H1 (cell line): ENCODE results near the gene SLC25A26. TPM values are rescaled to one million over a fixed set of nuclear protein-coding genes. Genes with fewer than 3 reads are reported as not detected.

Source experiments
- CTCF ChIA-PET: fragments of 300-600 bp; sonication (Branson Sonifier 250); formaldehyde crosslinking; loops from one replicate; lab custom pipeline; 2021; ENCODE audit not compliant: partially characterized antibody; lab: Charles Lee
- POLR2A ChIA-PET: fragments of 300-600 bp; sonication (Branson Sonifier 250); formaldehyde crosslinking; loops from one replicate; lab custom pipeline; 2021; ENCODE audit warnings: inconsistent platforms; ENCODE audit not compliant: partially characterized antibody; lab: Charles Lee
- DNase-seq, 2 experiments: peaks; one replicate each; pipeline versions ENCODE4 v3.0.0 to v3.0.0-alpha.2; 2010 to 2022; ENCODE audit warnings: low spot score in 2 of 2, low read depth in 1 of 2, mixed read lengths in 1 of 2
- FAIRE-seq: peaks from 2 replicates; lab custom pipeline; 2011; peaks lifted over from hg19 to GRCh38; lab: Jason Lieb, UNC
- H2AFZ ChIP-seq: 2 replicates; pipeline ENCODE4 v1.8.1; 2012; ENCODE audit warnings: low read length, inconsistent platforms
- H2AK5ac ChIP-seq: 2 replicates; pipeline ENCODE4 v1.6.1; 2013; ENCODE audit warnings: low read depth, low read length
- H2BK120ac ChIP-seq: replicated peaks from 2 replicates; pipeline ENCODE3; 2013; ENCODE audit warnings: low read depth, low read length, inconsistent platforms
- H2BK12ac ChIP-seq: 2 replicates; pipeline ENCODE4 v1.6.1; 2013; ENCODE audit warnings: low read depth, low read length
- H2BK15ac ChIP-seq: 2 replicates; pipeline ENCODE4 v1.6.1; 2013; ENCODE audit warnings: low read length
- H2BK20ac ChIP-seq: 2 replicates; pipeline ENCODE4 v1.6.1; 2013; ENCODE audit warnings: low read length
- H2BK5ac ChIP-seq: 2 replicates; pipeline ENCODE4 v1.6.1; 2013; ENCODE audit warnings: low read depth, low read length
- H3K14ac ChIP-seq: 2 replicates; pipeline ENCODE4 v1.6.1; 2013; ENCODE audit warnings: inconsistent platforms; ENCODE audit not compliant: insufficient read length
- H3K18ac ChIP-seq: 2 replicates; pipeline ENCODE4 v1.6.1; 2013; ENCODE audit warnings: low read length; ENCODE audit errors: extremely low read depth
- H3K23ac ChIP-seq: 2 replicates; pipeline ENCODE4 v1.6.1; 2013; ENCODE audit warnings: inconsistent platforms; ENCODE audit not compliant: insufficient read length
- H3K23me2 ChIP-seq: 2 replicates; pipeline ENCODE4 v1.6.1; 2013; ENCODE audit warnings: low read depth, low read length
- H3K27ac ChIP-seq: 2 replicates; pipeline ENCODE4 v1.6.1; 2011; ENCODE audit warnings: low read depth, low read length, inconsistent platforms
- H3K27me3 ChIP-seq, 4 experiments: replicated peaks in 1 of 4; 1 replicate in 1 of 4; 2 replicates in 3 of 4; pipeline versions ENCODE4 v1.6.1 to v1.8.1; 2011 to 2013; ENCODE audit warnings: low read length in 3 of 4, mild to moderate bottlenecking in 3 of 4, inconsistent platforms in 2 of 4, mixed read lengths in 2 of 4, moderate library complexity in 1 of 4; ENCODE audit not compliant: control insufficient read depth in 3 of 4, insufficient read depth in 3 of 4; ENCODE audit errors: extremely low read depth in 1 of 4
- H3K36me3 ChIP-seq, 4 experiments: 2 replicates each; pipeline versions ENCODE4 v1.6.1 to v1.8.1; 2011 to 2013; ENCODE audit warnings: mild to moderate bottlenecking in 4 of 4, low read length in 3 of 4, moderate library complexity in 2 of 4, control low read depth in 1 of 4, inconsistent platforms in 1 of 4; ENCODE audit not compliant: insufficient read depth in 4 of 4, control insufficient read depth in 2 of 4
- H3K4ac ChIP-seq: replicated peaks from 2 replicates; pipeline ENCODE3; 2013; ENCODE audit warnings: low read length, low read depth, mixed read lengths, inconsistent platforms; ENCODE audit not compliant: insufficient read length
- H3K4me1 ChIP-seq, 4 experiments: replicated peaks in 1 of 4; 1 replicate in 1 of 4; 2 replicates in 3 of 4; pipeline versions ENCODE4 v1.6.1 to v1.8.1; 2011 to 2013; ENCODE audit warnings: low read length in 3 of 4, inconsistent platforms in 2 of 4, mixed read lengths in 1 of 4; ENCODE audit not compliant: insufficient read depth in 4 of 4, control insufficient read depth in 3 of 4
- H3K4me2 ChIP-seq, 2 experiments: 2 replicates each; pipeline versions ENCODE4 v1.6.1 to v1.8.1; 2011 to 2013; ENCODE audit warnings: low read depth in 2 of 2, low read length in 2 of 2, control low read depth in 1 of 2, inconsistent platforms in 1 of 2, mild to moderate bottlenecking in 1 of 2; ENCODE audit not compliant: insufficient read depth in 1 of 2
- H3K4me3 ChIP-seq, 4 experiments: fragments of 200-600, 300-600 bp in 1 of 4; sonication (generic), shearing (Covaris generic), sonication (Bioruptor Twin) in 1 of 4; 2 replicates each; pipeline versions ENCODE4 v1.5.1 to v1.8.1; 2011 to 2016; ENCODE audit warnings: low read length in 4 of 4, low read depth in 3 of 4, control low read depth in 2 of 4, inconsistent platforms in 2 of 4, mild to moderate bottlenecking in 2 of 4, mixed read lengths in 1 of 4, moderate library complexity in 1 of 4; ENCODE audit not compliant: insufficient read depth in 2 of 4; ENCODE audit errors: extremely low read depth in 1 of 4
- H3K56ac ChIP-seq: replicated peaks from 2 replicates; pipeline ENCODE3; 2013; ENCODE audit warnings: low read depth, mild to moderate bottlenecking, mixed read lengths, low read length, inconsistent platforms; ENCODE audit not compliant: insufficient read length
- H3K79me1 ChIP-seq: 2 replicates; pipeline ENCODE4 v1.6.1; 2013; ENCODE audit warnings: low read depth, low read length, control low read depth
- H3K79me2 ChIP-seq, 2 experiments: 2 replicates each; pipeline versions ENCODE4 v1.6.1 to v1.8.1; 2012 to 2013; ENCODE audit warnings: low read length in 2 of 2, mild to moderate bottlenecking in 2 of 2, inconsistent platforms in 1 of 2; ENCODE audit not compliant: insufficient read depth in 2 of 2, control insufficient read depth in 1 of 2
- H3K9ac ChIP-seq, 4 experiments: replicated peaks in 1 of 4; 1 replicate in 1 of 4; 2 replicates in 3 of 4; pipeline versions ENCODE4 v1.6.1 to v1.8.1; 2011 to 2013; ENCODE audit warnings: low read depth in 3 of 4, low read length in 3 of 4, control low read depth in 2 of 4, mild to moderate bottlenecking in 2 of 4, moderate library complexity in 2 of 4, inconsistent platforms in 1 of 4; ENCODE audit errors: extremely low read depth in 1 of 4
- H3K9me3 ChIP-seq, 2 experiments: 2 replicates each; pipeline versions ENCODE4 v1.6.1 to v1.8.1; 2012 to 2013; ENCODE audit warnings: mild to moderate bottlenecking in 2 of 2, moderate library complexity in 2 of 2, control low read depth in 1 of 2, inconsistent platforms in 1 of 2, low read depth in 1 of 2, low read length in 1 of 2, mixed read lengths in 1 of 2; ENCODE audit not compliant: insufficient read depth in 2 of 2
- H4K20me1 ChIP-seq, 2 experiments: replicated peaks in 1 of 2; 2 replicates each; pipeline versions ENCODE3 to v1.8.1; 2011 to 2013; ENCODE audit warnings: inconsistent platforms in 2 of 2, low read length in 2 of 2, mild to moderate bottlenecking in 1 of 2; ENCODE audit not compliant: insufficient read depth in 2 of 2, control insufficient read depth in 1 of 2
- H4K5ac ChIP-seq: 2 replicates; pipeline ENCODE4 v1.6.1; 2013; ENCODE audit warnings: low read length, low read depth, mixed read lengths, inconsistent platforms; ENCODE audit not compliant: insufficient read length
- H4K8ac ChIP-seq: 2 replicates; pipeline ENCODE4 v1.8.0; 2013; ENCODE audit warnings: mild to moderate bottlenecking, moderate library complexity, low read length, inconsistent platforms; ENCODE audit not compliant: insufficient read depth; ENCODE audit errors: extremely low read depth
- H4K91ac ChIP-seq: replicated peaks from 2 replicates; pipeline ENCODE3; 2013; ENCODE audit warnings: low read length, mixed read lengths, inconsistent platforms; ENCODE audit not compliant: insufficient read length
- POLR2AphosphoS5 ChIP-seq: IDR thresholded peaks from 2 replicates; pipeline ENCODE4 v1.6.1; 2011; ENCODE audit warnings: low read depth, low read length
- WGBS, 2 experiments: shearing (Covaris generic) in 1 of 2; methylation state at CpG; one replicate each; pipeline versions ENCODE4 v1.1.6 to v1.1.7; 2013 to 2015; ENCODE audit warnings: low lambda C conversion rate in 2 of 2, mixed read lengths in 2 of 2, inconsistent platforms in 1 of 2, low coverage in 1 of 2, missing lambda C conversion rate in 1 of 2; ENCODE audit not compliant: insufficient replicate concordance in 2 of 2, insufficient coverage in 1 of 2, insufficient read length in 1 of 2; ENCODE audit errors: extremely low coverage in 1 of 2, missing lambda C conversion rate in 1 of 2; 5-methylcytosine and 5-hydroxymethylcytosine counted together
- polyA plus RNA-seq, 7 experiments: library from polyadenylated mRNA; depleted of rRNA in 3 of 7; stranded (reverse) in 5 of 7; unstranded in 2 of 7; fragments of >200 nt in 5 of 7; fragments of 200-250 nt in 2 of 7; gene quantifications; 1 replicate in 5 of 7; 2 replicates in 1 of 7; 4 replicates in 1 of 7; pipeline versions ENCODE4 v1.2.1 to v1.2.3, GENCODE V29; 2011 to 2013; ENCODE audit warnings: missing spikeins in 2 of 7, mixed read lengths in 2 of 7
- total RNA-seq: library from RNA; stranded (reverse); fragmentation: NEBNext Ultra II Directional; extraction: Animal tissue kit (Norgen Biotek cat#: 25700); gene quantifications from 2 replicates; pipeline ENCODE4 v1.2.1, GENCODE V29; 2021

SLC25A26 gene
- total and polyA plus RNA-seq, 2 of the 8 experiments (the other 6 are each of a cell fraction or from before 2014, with no cell fraction given): 30.0 to 37.0 TPM

DNA sequence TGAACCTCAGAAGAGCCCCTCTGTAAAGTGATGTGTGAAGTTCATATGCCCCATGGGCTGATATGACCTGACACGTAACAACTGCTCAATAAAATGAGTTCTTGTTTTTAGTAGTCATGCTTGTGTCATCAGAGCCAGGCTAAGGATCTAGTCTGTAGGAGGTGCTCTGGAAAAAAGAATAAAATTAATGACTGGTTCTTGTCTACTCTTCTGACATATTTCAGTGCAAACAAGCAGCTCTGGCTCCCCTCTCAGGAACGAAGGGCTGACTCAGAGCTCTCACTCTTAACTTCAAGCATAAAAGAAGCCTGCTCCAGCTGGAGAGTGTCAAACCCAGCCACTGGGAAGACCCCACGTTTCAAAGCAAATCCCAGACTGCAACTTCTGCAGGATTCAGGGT lies 203.0 kb downstream of the SLC25A26 start:
- H3K14ac ChIP-seq: no peak overlapping the region
- H2BK15ac ChIP-seq: no peak overlapping the region
- no peak for DNase-seq
- no peak overlapping the region for H2BK120ac ChIP-seq
- peaks cover 19% of the 10 kb centered on the region for H3K79me1 ChIP-seq
- no peak overlapping the region for H3K4me2 ChIP-seq
- no peak overlapping the region for H3K4me3 ChIP-seq
- H3K23me2 ChIP-seq: no peaks in the 10 kb centered on the region
- ChIA-PET POLR2A (no interaction called here), CTCF (interaction anchor here (0.5 to 1.0 kb wide), 3 partner anchors 17 to 1940 kb away, joined by 3 to 4 read pairs (median 3); no protein-coding TSS in a partner anchor)
- H2BK5ac ChIP-seq: no peak overlapping the region
- peaks cover 20 to 27% of the 10 kb centered on the region in 2 experiments for H4K20me1 ChIP-seq
- no peak overlapping the region for H3K23ac ChIP-seq
- H2AFZ ChIP-seq: no peak overlapping the region
- H3K4me1 ChIP-seq: peaks cover 4 to 14% (median 12%) of the 10 kb centered on the region in 4 experiments; a peak in 5 of 7 replicates
- WGBS, 2 experiments: 96% methylated on average over 3 of the region's 3 CpGs; no CpG with 5 or more reads in 1 of the 2 experiments
- H2BK12ac ChIP-seq: no peak overlapping the region
- no peak overlapping the region for H3K4ac ChIP-seq
- no peak overlapping the region for H3K56ac ChIP-seq
- H3K18ac ChIP-seq: no peak overlapping the region
- H3K79me2 ChIP-seq: peaks cover 16 to 98% of the 10 kb centered on the region in 2 experiments
- H3K27me3 ChIP-seq: no peaks in the 10 kb centered on the region
- H2AK5ac ChIP-seq: no peak overlapping the region
- H3K36me3 ChIP-seq: peaks cover 0 to 50% (median 18%) of the 10 kb centered on the region in 4 experiments; a peak in 6 of 8 replicates
- H3K27ac ChIP-seq: no peak overlapping the region
- peaks cover 27 to 34% of the 10 kb centered on the region in 2 experiments for H3K9me3 ChIP-seq
- no peak overlapping the region for H2BK20ac ChIP-seq
- no peak for FAIRE-seq
- H4K8ac ChIP-seq: no peak overlapping the region; the same call in 1 of the 2 replicates
- H4K91ac ChIP-seq: no peak overlapping the region
- H4K5ac ChIP-seq: no peak overlapping the region
- no peak overlapping the region for H3K9ac ChIP-seq
- TF ChIP-seq POLR2AphosphoS5: no peak
